Stimulated activated CD4-positive, alpha-beta T cell treated with anti-CD3 and anti-CD28 coated beads, Interleukin-1b, Interleukin-23, amount 100 ng/mL, for 1 hour (primary cell): ENCODE measurements around the gene FGL2.
"Not testable (repeated sequence)": the region's sequence is repeated elsewhere in the genome, so short reads cannot be mapped to it uniquely, and the experiment has no call there.

Source experiments
- DNase-seq, 2 donors: peaks; one replicate each; pipeline ENCODE4 v3.0.0-alpha.2; 2020; ENCODE audit warnings: low read depth in 2 of 2

The FGL2 gene

GRCh38 chr7:77157034-77157433, 42.6 kb downstream of the FGL2 start:
- not testable (repeated sequence) for DNase-seq

GRCh38 chr7:77155601-77156377, 43.8 kb downstream of the FGL2 start:
- not testable (repeated sequence) for DNase-seq

GRCh38 chr7:77154917-77155464, 44.6 kb downstream of the FGL2 start:
- not testable (repeated sequence) for DNase-seq

- DNase-seq, result not testable (repeated sequence)
Measured at GRCh38 chr7:77152232-77152631, 47.4 kb downstream of the FGL2 start.
